WERI-Rb-1 (cell line): Measurements from ENCODE around the gene INSIG1.

Source experiments
- DNase-seq: peaks from one replicate; pipeline ENCODE4 v3.0.0-alpha.2; 2020
- H3K27ac ChIP-seq: fragments of 250-450 bp; sonication (Bioruptor Pico); 2 replicates; pipeline ENCODE4 v1.5.1; 2020; ENCODE audit warnings: mild to moderate bottlenecking, moderate library complexity
- H3K27me3 ChIP-seq: fragments of 250-450 bp; sonication (Bioruptor Pico); 2 replicates; pipeline ENCODE4 v1.5.1; 2021; ENCODE audit warnings: mild to moderate bottlenecking, low read depth, moderate library complexity; ENCODE audit not compliant: insufficient read depth, severe bottlenecking
- H3K36me3 ChIP-seq: fragments of 250-450 bp; sonication (Bioruptor Pico); 2 replicates; pipeline ENCODE4 v1.5.1; 2020; ENCODE audit warnings: mild to moderate bottlenecking, moderate library complexity
- H3K4me3 ChIP-seq: 2 replicates; pipeline ENCODE4 v1.5.1; 2011; ENCODE audit warnings: low read depth, mild to moderate bottlenecking, control low read depth, low read length
- H3K9me3 ChIP-seq: fragments of 250-450 bp; sonication (Bioruptor Pico); 2 replicates; pipeline ENCODE4 v1.5.1; 2021; ENCODE audit warnings: mild to moderate bottlenecking, moderate library complexity; ENCODE audit not compliant: severe bottlenecking
- CTCF ChIP-seq: IDR thresholded peaks from 2 replicates; pipeline ENCODE4 v1.5.1; 2011; ENCODE audit warnings: low read depth, mild to moderate bottlenecking, control low read depth, inconsistent platforms, low read length

INSIG1 gene

DNA sequence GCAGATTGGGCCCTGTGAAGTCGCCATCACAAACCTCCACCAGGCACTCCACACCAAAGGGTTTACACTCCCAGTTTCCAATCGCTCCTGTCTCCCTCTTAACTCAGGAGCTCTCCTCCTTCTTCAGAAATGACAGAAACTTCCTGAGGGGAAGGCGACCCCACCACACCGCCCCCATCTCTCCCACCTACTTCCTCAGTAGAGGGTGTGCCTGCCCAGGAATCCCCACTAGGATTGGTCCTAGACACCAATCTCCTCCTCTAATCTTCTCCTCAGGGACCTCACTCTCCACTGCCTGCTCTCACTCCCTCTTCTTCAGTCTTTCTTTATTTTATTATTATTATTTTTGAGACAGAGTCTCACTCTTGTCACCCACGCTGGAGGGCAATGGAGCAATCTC is 5.9 kb upstream of the INSIG1 start:
- Histone ChIP-seq H3K9me3 (peaks cover 29% of the 10 kb centered on the region), H3K4me3 (no peak overlapping the region), H3K27me3 (no peaks in the 10 kb centered on the region), H3K36me3 (no peaks in the 10 kb centered on the region), H3K27ac (no peak overlapping the region)
- DNase-seq, result no peak
- no peak for TF ChIP-seq CTCF

- H3K9me3 ChIP-seq, result peaks cover 27% of the 10 kb centered on the region
- DNase-seq, result no peak
- no peak overlapping the region for H3K4me3 ChIP-seq
- H3K27me3 ChIP-seq, result no peaks in the 10 kb centered on the region
- H3K36me3 ChIP-seq, result no peaks in the 10 kb centered on the region
- no peak overlapping the region for H3K27ac ChIP-seq
- TF ChIP-seq CTCF, result no peak
These were observed 4.9 kb upstream of the INSIG1 start for GRCh38 chr7:155292680-155293226.

- no peak for TF ChIP-seq CTCF
- Histone ChIP-seq H3K27me3 (no peaks in the 10 kb centered on the region), H3K4me3 (no peak overlapping the region), H3K9me3 (peaks cover 21% of the 10 kb centered on the region), H3K27ac (no peak overlapping the region), H3K36me3 (no peaks in the 10 kb centered on the region)
- no peak for DNase-seq
These were observed 3.8 kb upstream of the INSIG1 start for GRCh38 chr7:155293721-155294510.

GRCh38 chr7:155294511-155294778 is 3.2 kb upstream of the INSIG1 start:
- no peak for TF ChIP-seq CTCF
- Histone ChIP-seq H3K36me3 (no peaks in the 10 kb centered on the region), H3K9me3 (peaks cover 16% of the 10 kb centered on the region), H3K4me3 (no peak overlapping the region), H3K27ac (no peak overlapping the region), H3K27me3 (no peaks in the 10 kb centered on the region)
- DNase-seq, result no peak

DNA sequence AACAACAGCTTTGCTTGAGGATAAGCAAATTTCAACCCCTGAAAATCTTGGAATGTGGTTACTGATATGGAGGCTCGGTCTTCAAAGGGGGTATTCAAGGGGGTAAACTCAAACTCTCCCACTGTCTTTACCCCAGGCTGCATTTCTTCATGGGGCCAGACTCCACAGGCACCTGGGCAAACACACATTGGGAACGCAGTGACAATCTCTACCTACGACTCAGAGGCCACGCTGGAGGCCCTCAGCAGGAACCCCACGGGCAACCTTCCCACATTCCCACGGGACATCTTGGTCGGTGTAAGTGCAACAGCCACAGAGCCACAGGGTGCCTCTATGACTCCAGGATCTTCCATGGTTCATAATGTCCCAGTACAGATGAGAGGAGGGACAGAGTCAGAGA is 2.2 kb upstream of the INSIG1 start:
- H3K36me3 ChIP-seq, result no peaks in the 10 kb centered on the region
- TF ChIP-seq CTCF, result no peak
- H3K4me3 ChIP-seq, result no peak overlapping the region
- no peak for DNase-seq
- H3K27ac ChIP-seq, result no peak overlapping the region
- no peaks in the 10 kb centered on the region for H3K27me3 ChIP-seq
- H3K9me3 ChIP-seq, result peaks cover 6% of the 10 kb centered on the region
